ENCODE measurements around the gene SPPL2C. TPM values are rescaled to one million over a fixed set of nuclear protein-coding genes. Genes with fewer than 3 reads are reported as not detected.

Gene SPPL2C
- total and polyA plus RNA-seq, 2 of the 13 experiments (the other 11 are each of a cell fraction or from before 2014, with no cell fraction given) = not detected

DNA sequence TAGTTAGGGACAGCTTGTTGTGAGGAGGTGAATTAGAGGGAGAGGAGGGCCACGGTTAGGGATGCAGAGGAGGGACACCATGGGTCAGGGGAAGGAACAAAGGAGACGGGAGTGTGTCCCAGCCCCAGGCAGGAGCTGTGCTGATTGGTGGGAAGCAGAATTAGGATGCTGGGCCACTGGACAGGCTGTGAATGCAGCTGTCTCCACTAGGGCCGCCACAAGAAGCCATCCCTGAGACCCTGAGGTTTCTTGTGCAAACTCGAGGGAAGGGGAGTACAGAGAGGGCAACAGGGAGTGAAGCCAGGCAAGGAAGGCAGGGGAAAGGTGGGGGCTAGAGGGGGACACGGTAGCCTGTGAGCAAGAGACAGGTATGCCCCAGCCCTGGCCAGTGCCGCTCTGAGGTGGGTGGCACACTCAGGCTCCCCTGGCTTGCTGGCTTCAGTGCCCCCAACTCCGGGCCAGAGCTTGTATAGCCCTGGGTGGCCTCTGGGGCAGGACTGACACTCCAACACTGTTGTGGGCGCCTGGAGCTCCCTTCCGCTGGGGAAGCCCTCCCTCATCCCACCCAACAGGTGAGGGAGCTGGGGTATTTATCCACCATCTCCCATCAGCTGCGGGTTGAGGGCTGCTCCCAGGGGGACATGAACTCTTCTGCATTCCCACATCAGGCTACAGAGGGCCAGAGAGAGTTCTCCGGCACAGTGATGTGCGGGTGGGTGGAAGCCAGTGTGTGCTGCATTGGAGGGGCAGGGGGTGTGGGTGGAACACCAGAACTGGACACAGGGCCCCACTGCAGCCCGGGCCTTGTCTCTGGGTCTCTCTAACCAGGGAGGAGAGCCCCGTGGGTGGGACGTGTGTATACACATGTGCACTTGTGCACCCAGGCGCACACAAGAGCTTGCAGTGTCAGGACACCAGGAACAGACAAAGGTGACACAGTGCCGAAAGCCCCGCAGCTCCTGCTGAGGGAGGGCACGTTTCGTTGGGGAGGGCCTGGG lies 8.3 kb upstream of the SPPL2C start:
- no TSS peak for BruUV-seq (replicated peaks)
- intact Hi-C loops (cut with micrococcal nuclease; ENCODE audit: unreplicated experiment) (no loop called here), in situ Hi-C loops (cut with HindIII; ENCODE audit: extremely low pct_ligation_motif_present, low pct_unique_long_range_greater_than_20kb) (no loop called here)
- no peak overlapping the region for H3K9ac ChIP-seq (ENCODE audit: insufficient read depth, low read depth, low read length)
- H3K4me1 ChIP-seq (ENCODE audit: insufficient read depth, low read length) = no peaks in the 10 kb centered on the region
- no peak overlapping the region for H3K27ac ChIP-seq (ENCODE audit: extremely low read length, insufficient read depth, low read length)
- no peak for FAIRE-seq
- H3K4me3 ChIP-seq (replicated peaks in 1 of 3; ENCODE audit: insufficient read depth in 1 of 3, low read depth in 2 of 3, low read length in 3 of 3) = no peak overlapping the region
- no peak for TF ChIP-seq ARHGAP35 (CRISPR knock-in tag; IDR thresholded peaks at IDR 0.05; ENCODE audit: borderline replicate concordance)
- no peak for TF ChIP-seq ZNF564 (CRISPR knock-in tag; IDR thresholded peaks at IDR 0.05)
- TF ChIP-seq ZNF235 (CRISPR knock-in tag; IDR thresholded peaks at IDR 0.05; ENCODE audit: borderline replicate concordance) = no peak
- no peak for TF ChIP-seq ZNF570 (CRISPR knock-in tag; IDR thresholded peaks at IDR 0.05; ENCODE audit: borderline replicate concordance)
- ATAC-seq = peak; percentile 7; the same call in 1 of the 3 replicates
- ChIA-PET CTCF (ENCODE audit: low intra/inter-chr PET ratio, low total read pairs) (no interaction called here), POLR2A (no interaction called here)
- no peak overlapping the region for H2AFZ ChIP-seq (ENCODE audit: low read length)
- no peak for DNase-seq (ENCODE audit: low spot score)
- no peaks in the 10 kb centered on the region for H3K79me2 ChIP-seq (ENCODE audit: insufficient read depth, low read length)
- 4% methylated on average over 14 of the region's 20 CpGs for WGBS (ENCODE audit: low lambda C conversion rate)
- peaks cover 17 to 79% of the 10 kb centered on the region in 2 experiments for H3K27me3 ChIP-seq (ENCODE audit: control insufficient read depth in 1 of 2, insufficient read depth in 2 of 2, low read length in 2 of 2)
- no peaks in the 10 kb centered on the region for H3K36me3 ChIP-seq (replicated peaks in 1 of 2; ENCODE audit: control insufficient read depth in 1 of 2, insufficient read depth in 2 of 2, low read length in 2 of 2)
- no peaks in the 10 kb centered on the region for H3K9me3 ChIP-seq (ENCODE audit: low read length)
- H3K4me2 ChIP-seq (ENCODE audit: low read depth, low read length) = no peak overlapping the region
- H4K20me1 ChIP-seq (ENCODE audit: insufficient read depth, low read length) = no peaks in the 10 kb centered on the region

DNA sequence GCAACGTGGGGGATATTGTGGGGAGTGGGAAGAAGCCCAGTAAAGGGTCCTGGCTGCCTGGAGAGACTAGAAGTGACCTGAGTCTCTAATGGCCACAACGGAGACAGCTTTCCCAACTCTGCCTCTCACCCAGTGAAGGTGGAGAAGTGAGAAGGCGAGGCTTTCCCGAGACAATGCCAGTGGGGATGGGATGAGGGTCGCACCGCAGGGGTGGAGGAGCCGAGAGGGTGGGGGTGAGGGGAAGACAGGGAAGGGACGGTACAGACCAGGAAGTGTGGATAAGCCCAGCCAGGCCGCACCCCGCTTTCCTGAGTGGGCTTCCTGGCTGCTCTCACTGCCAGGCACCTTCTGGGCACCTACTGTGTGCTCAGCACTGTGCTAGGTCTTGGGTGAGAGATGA lies 7.5 kb upstream of the SPPL2C start:
- Histone ChIP-seq H3K36me3 (replicated peaks in 1 of 2; ENCODE audit: control insufficient read depth in 1 of 2, insufficient read depth in 2 of 2, low read length in 2 of 2) (no peaks in the 10 kb centered on the region), H4K20me1 (ENCODE audit: insufficient read depth, low read length) (no peaks in the 10 kb centered on the region), H3K4me2 (ENCODE audit: low read depth, low read length) (no peak overlapping the region), H3K9me3 (ENCODE audit: low read length) (no peaks in the 10 kb centered on the region), H3K27ac (ENCODE audit: extremely low read length, insufficient read depth, low read length) (no peak overlapping the region), H3K79me2 (ENCODE audit: insufficient read depth, low read length) (no peaks in the 10 kb centered on the region), H3K4me3 (replicated peaks in 1 of 3; ENCODE audit: insufficient read depth in 1 of 3, low read depth in 2 of 3, low read length in 3 of 3) (no peak overlapping the region), H3K4me1 (ENCODE audit: insufficient read depth, low read length) (no peaks in the 10 kb centered on the region), H3K9ac (ENCODE audit: insufficient read depth, low read depth, low read length) (no peak overlapping the region), H3K27me3 (ENCODE audit: control insufficient read depth in 1 of 2, insufficient read depth in 2 of 2, low read length in 2 of 2) (peaks cover 21 to 84% of the 10 kb centered on the region in 2 experiments), H2AFZ (ENCODE audit: low read length) (no peak overlapping the region)
- ChIA-PET POLR2A (no interaction called here), CTCF (ENCODE audit: low intra/inter-chr PET ratio, low total read pairs) (no interaction called here)
- DNase-seq (ENCODE audit: low spot score) (no peak), ATAC-seq (no peak), FAIRE-seq (no peak)
- 20% methylated on average over 10 of the region's 10 CpGs for WGBS (ENCODE audit: low lambda C conversion rate)
- no TSS peak for BruUV-seq (replicated peaks)
- in situ Hi-C loops (cut with HindIII; ENCODE audit: extremely low pct_ligation_motif_present, low pct_unique_long_range_greater_than_20kb) (no loop called here), intact Hi-C loops (cut with micrococcal nuclease; ENCODE audit: unreplicated experiment) (no loop called here)
- TF ChIP-seq ZNF768 (CRISPR knock-in tag; IDR thresholded peaks at IDR 0.05) = no peak
- TF ChIP-seq, protein P1, sequence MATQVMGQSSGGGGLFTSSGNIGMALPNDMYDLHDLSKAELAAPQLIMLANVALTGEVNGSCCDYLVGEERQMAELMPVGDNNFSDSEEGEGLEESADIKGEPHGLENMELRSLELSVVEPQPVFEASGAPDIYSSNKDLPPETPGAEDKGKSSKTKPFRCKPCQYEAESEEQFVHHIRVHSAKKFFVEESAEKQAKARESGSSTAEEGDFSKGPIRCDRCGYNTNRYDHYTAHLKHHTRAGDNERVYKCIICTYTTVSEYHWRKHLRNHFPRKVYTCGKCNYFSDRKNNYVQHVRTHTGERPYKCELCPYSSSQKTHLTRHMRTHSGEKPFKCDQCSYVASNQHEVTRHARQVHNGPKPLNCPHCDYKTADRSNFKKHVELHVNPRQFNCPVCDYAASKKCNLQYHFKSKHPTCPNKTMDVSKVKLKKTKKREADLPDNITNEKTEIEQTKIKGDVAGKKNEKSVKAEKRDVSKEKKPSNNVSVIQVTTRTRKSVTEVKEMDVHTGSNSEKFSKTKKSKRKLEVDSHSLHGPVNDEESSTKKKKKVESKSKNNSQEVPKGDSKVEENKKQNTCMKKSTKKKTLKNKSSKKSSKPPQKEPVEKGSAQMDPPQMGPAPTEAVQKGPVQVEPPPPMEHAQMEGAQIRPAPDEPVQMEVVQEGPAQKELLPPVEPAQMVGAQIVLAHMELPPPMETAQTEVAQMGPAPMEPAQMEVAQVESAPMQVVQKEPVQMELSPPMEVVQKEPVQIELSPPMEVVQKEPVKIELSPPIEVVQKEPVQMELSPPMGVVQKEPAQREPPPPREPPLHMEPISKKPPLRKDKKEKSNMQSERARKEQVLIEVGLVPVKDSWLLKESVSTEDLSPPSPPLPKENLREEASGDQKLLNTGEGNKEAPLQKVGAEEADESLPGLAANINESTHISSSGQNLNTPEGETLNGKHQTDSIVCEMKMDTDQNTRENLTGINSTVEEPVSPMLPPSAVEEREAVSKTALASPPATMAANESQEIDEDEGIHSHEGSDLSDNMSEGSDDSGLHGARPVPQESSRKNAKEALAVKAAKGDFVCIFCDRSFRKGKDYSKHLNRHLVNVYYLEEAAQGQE (IDR thresholded peaks at IDR 0.05; ENCODE audit: borderline replicate concordance in 1 of 2, low read depth in 1 of 2, low read length in 2 of 2) = no peak

Measured in HepG2 (cell line).